HEK293 (cell line): ENCODE results near the gene ESR1.

ENCODE experiments used
- SETDB1 ChIP-seq: IDR thresholded peaks from one replicate; pipeline ENCODE4 v1.6.1; 2017; ENCODE audit warnings: mild to moderate bottlenecking, low read length, moderate library complexity, mixed read lengths; ENCODE audit not compliant: insufficient read length
- SP7 ChIP-seq: fragments of 450-650 bp; formaldehyde crosslinking; IDR thresholded peaks from 2 replicates; pipeline ENCODE4 v1.5.1; 2016; ENCODE audit warnings: missing biosample characterization, missing genetic modification characterization
- TF ChIP-seq, protein P1 (sequence below): fragments of 450-650 bp; formaldehyde crosslinking; IDR thresholded peaks from 2 replicates; pipeline ENCODE4 v1.5.1; 2016; ENCODE audit warnings: missing biosample characterization, missing genetic modification characterization

DNA sequence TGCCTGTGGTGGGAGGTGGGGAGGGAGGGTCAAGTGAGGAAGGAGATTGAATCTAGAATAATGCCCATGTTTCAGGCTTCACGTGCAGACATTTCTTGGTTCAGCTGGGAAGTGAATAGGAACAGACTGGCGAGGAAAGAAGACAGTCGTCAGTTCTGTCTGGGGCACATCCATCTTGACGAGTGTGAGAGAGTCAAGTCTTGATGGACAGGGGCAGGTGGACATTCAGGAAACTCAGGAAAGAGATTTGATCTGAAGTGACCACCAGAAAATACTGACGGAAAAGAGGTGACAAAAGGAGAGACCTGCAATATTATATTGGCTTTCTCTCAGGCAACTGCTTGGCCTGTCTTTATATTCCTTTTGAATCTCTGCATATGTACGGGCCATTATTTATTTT, 68.6 kb downstream of the ESR1 start:
- TF ChIP-seq SP7 (tag by site-specific recombination) (no peak), SETDB1 (no peak)
- TF ChIP-seq, protein P1, sequence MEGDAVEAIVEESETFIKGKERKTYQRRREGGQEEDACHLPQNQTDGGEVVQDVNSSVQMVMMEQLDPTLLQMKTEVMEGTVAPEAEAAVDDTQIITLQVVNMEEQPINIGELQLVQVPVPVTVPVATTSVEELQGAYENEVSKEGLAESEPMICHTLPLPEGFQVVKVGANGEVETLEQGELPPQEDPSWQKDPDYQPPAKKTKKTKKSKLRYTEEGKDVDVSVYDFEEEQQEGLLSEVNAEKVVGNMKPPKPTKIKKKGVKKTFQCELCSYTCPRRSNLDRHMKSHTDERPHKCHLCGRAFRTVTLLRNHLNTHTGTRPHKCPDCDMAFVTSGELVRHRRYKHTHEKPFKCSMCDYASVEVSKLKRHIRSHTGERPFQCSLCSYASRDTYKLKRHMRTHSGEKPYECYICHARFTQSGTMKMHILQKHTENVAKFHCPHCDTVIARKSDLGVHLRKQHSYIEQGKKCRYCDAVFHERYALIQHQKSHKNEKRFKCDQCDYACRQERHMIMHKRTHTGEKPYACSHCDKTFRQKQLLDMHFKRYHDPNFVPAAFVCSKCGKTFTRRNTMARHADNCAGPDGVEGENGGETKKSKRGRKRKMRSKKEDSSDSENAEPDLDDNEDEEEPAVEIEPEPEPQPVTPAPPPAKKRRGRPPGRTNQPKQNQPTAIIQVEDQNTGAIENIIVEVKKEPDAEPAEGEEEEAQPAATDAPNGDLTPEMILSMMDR (tag by site-specific recombination): no peak
